Fibroblast of mammary gland (primary cell): Measurements from ENCODE around the gene NKD1.

Experiments
- DNase-seq: peaks from one replicate; pipeline ENCODE4 v3.0.0-alpha.2; 2010; ENCODE audit warnings: low read depth
- H3K4me3 ChIP-seq: 2 replicates; pipeline ENCODE4 v1.5.1; 2011; ENCODE audit warnings: low read depth, mild to moderate bottlenecking, low read length, moderate library complexity; ENCODE audit not compliant: control insufficient read depth
- CTCF ChIP-seq: conservative IDR thresholded peaks from 2 replicates; pipeline ENCODE4 v1.5.1; 2011; ENCODE audit warnings: low read depth, low read length, inconsistent platforms; ENCODE audit not compliant: control insufficient read depth, insufficient read depth

The NKD1 gene

GRCh38 chr16:50635505-50636392 lies 87.6 kb downstream of the NKD1 start:
- TF ChIP-seq CTCF = no peak
- H3K4me3 ChIP-seq = no peak overlapping the region
- no peak for DNase-seq

GRCh38 chr16:50636753-50637374 lies 88.7 kb downstream of the NKD1 start:
- no peak overlapping the region for H3K4me3 ChIP-seq
- no peak for DNase-seq
- no peak for TF ChIP-seq CTCF

GRCh38 chr16:50637716-50638602 lies 89.8 kb downstream of the NKD1 start:
- DNase-seq = no peak
- no peak for TF ChIP-seq CTCF
- no peak overlapping the region for H3K4me3 ChIP-seq

- H3K4me3 ChIP-seq = no peak overlapping the region
- no peak for TF ChIP-seq CTCF
- DNase-seq = no peak
These were observed 90.8 kb downstream of the NKD1 start for GRCh38 chr16:50638816-50639670.

- peak; percentile 8 for DNase-seq
- H3K4me3 ChIP-seq = no peak overlapping the region
- TF ChIP-seq CTCF = no peak
These were observed 92.2 kb downstream of the NKD1 start for GRCh38 chr16:50640391-50640790.
